HG03469 (cell line): ENCODE results near the gene RGL1.
"Not testable (repeated sequence)": the region's sequence is repeated elsewhere in the genome, so short reads cannot be mapped to it uniquely, and the experiment has no call there.

Experiments used
- ATAC-seq: cut with Tn5 transposase; IDR thresholded peaks from one replicate; pipeline ENCODE4 v1.9.1; 2021; ENCODE audit warnings: mild to moderate bottlenecking, moderate library complexity, moderate number of reproducible peaks; ENCODE audit not compliant: unreplicated experiment

RGL1 gene

DNA sequence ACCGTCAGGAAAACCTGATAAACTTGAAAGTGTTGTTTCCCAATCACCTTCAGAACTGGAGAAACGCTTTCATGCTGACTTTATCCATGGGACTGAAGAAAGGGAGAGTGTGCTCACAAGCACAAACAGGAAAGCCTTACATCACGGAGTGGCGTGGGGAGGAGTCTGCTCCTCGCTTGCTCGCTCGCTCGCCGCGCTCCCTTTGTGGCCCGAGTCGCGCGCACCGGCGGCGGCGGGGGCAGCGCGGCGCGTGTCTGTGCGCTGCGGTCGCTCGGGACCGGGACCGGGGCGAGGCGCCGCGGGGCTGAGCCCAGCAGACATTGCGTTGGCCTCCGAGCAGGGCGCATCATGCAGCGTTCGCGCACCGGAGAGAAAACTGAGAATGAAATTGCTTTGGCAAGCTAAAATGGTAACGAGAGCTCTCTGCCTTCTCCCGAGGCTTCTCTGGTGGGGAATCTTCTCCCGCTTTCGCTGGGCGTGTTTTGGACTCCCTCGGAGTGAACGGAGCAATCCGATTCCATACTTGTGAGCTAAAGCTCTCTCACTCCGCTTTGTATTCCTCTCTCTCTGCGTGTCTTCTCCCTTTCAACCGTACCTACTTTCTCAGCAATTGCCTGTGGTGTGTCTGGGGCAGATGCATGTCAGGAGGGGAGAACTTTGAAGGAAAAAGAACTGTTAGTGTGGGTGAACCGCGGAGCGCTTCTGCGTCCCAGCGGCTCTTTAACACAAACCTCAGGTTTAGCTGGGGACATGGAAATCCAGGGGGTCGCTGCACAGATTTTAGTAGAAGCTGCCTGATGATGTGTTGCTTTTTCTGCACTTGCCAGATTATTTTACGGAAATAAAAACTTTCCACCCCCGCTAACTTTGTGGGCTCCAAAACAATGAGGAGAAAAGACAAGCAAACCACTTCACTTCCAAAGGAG lies at the start of gene RGL1:
TSS of gene RGL1 (plus strand) at position 205 of the 926 bp plus-strand sequence. CDS start at position 383, 178 bp downstream.
- peak; percentile 42 for ATAC-seq

- no peak for ATAC-seq
Measured at GRCh38 chr1:183756326-183756725, 48.6 kb upstream of the RGL1 start.

GRCh38 chr1:183757061-183757460 lies 47.9 kb upstream of the RGL1 start:
- no peak for ATAC-seq

DNA sequence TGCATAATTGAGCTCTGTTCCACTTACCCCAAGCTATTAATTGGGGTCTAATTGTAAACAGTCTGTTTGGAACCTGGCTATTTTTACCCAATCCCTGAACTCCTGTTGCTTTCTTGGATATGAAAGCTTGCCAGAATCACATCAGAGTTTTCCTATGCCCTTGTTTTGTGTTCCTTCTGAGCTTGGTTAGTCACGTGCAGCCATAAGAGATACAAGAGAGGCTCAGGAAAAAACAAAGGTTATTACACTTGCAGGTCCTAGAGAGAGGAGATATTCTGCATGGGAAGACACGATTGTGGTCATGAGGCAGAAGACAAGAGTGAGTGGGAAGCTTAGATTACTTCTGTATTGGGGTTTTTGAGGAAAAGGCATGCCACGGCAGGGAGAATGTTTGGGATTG lies 46.0 kb upstream of the RGL1 start:
- ATAC-seq = no peak

DNA sequence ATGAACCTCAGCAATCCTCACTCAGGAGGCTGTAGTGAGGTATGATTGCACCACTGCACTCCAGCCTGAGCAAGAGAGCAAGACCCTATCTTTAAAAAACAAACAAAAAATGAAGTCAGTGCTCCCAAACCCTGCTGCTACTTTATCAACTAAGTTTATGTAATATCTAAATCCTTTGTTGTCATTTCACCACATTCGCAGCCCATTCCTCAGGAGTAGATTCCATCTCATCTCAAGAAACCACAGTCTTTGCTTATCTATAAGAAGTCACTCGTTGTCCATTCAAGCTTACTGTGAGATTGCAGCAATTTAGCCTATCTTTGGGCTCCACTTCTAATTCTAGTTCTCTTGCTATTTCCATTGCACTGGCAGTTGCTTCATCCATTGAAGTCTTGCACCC lies 44.3 kb upstream of the RGL1 start:
- no peak for ATAC-seq

GRCh38 chr1:183761871-183762270 lies 43.0 kb upstream of the RGL1 start:
- ATAC-seq = no peak

- not testable (repeated sequence) for ATAC-seq
Measured at GRCh38 chr1:183762856-183763255, 42.1 kb upstream of the RGL1 start.

GRCh38 chr1:183764981-183765380 lies 39.9 kb upstream of the RGL1 start:
- ATAC-seq = no peak

GRCh38 chr1:183769956-183770815 lies 34.7 kb upstream of the RGL1 start:
- ATAC-seq = no peak

- no peak for ATAC-seq
Measured at GRCh38 chr1:183770816-183771128, 34.1 kb upstream of the RGL1 start.

- ATAC-seq = no peak
Measured at GRCh38 chr1:183773482-183774274, 31.2 kb upstream of the RGL1 start.

- ATAC-seq = no peak
Measured at GRCh38 chr1:183774938-183775337, 30.0 kb upstream of the RGL1 start.

GRCh38 chr1:183776731-183777130 lies 28.2 kb upstream of the RGL1 start:
- ATAC-seq = no peak

GRCh38 chr1:183777328-183777727 lies 27.6 kb upstream of the RGL1 start:
- ATAC-seq = no peak

- ATAC-seq = no peak
Measured at GRCh38 chr1:183778045-183778444, 26.9 kb upstream of the RGL1 start.

GRCh38 chr1:183778568-183779433 lies 26.1 kb upstream of the RGL1 start:
- no peak for ATAC-seq

- no peak for ATAC-seq
Measured at GRCh38 chr1:183780159-183780558, 24.8 kb upstream of the RGL1 start.

- no peak for ATAC-seq
Measured at GRCh38 chr1:183780757-183781156, 24.2 kb upstream of the RGL1 start.

- no peak for ATAC-seq
Measured at GRCh38 chr1:183783342-183783741, 21.6 kb upstream of the RGL1 start.
